T-helper 2 cell (primary cell): ENCODE data around the gene BTG2.
"Not testable (repeated sequence)": the region's sequence is repeated elsewhere in the genome, so short reads cannot be mapped to it uniquely, and the experiment has no call there.

Source experiments
- DNase-seq, 5 experiments: peaks; one replicate each; pipeline versions ENCODE4 v3.0.0 to v3.0.0-alpha.2; 2012 to 2022
- total RNA-seq, 2 donors: gene quantifications; one replicate each; lab custom pipeline; 2026; lab: John Stamatoyannopoulos, UW

The BTG2 gene
- total RNA-seq: 892 to 1,189 reads per million in 2 donors

GRCh38 chr1:203304919-203305808 is at the start of gene BTG2:
TSS of gene BTG2 (plus strand) at chr1:203305519. CDS start at chr1:203305607, 88 bp downstream.
- DNase-seq: peak; percentile 82 to 94 (median 88)

- DNase-seq: not testable (repeated sequence)
These were observed 48.7 kb upstream of the BTG2 start for GRCh38 chr1:203256636-203257035.

- DNase-seq: no peak
These were observed 41.8 kb upstream of the BTG2 start for GRCh38 chr1:203263496-203263895.

- no peak for DNase-seq
These were observed 41.2 kb upstream of the BTG2 start for GRCh38 chr1:203264052-203264501.

- no peak for DNase-seq
These were observed 39.8 kb upstream of the BTG2 start for GRCh38 chr1:203265541-203265940.

- not testable (repeated sequence) for DNase-seq
These were observed 39.2 kb upstream of the BTG2 start for GRCh38 chr1:203266140-203266539.

GRCh38 chr1:203267347-203267846 is 37.9 kb upstream of the BTG2 start:
- peak; percentile 29 to 83 (median 73) for DNase-seq

- no peak for DNase-seq
These were observed 37.4 kb upstream of the BTG2 start for GRCh38 chr1:203267912-203268311.

GRCh38 chr1:203268901-203269653 is 36.2 kb upstream of the BTG2 start:
- DNase-seq: peak in 3 of 5 experiments; percentile 25 to 86 (median 51)

- DNase-seq: no peak
These were observed 35.7 kb upstream of the BTG2 start for GRCh38 chr1:203269654-203270020.

GRCh38 chr1:203270448-203270847 is 34.9 kb upstream of the BTG2 start:
- no peak for DNase-seq

- DNase-seq: peak in 4 of 5 experiments; percentile 52 to 90 (median 59)
These were observed 34.1 kb upstream of the BTG2 start for GRCh38 chr1:203271018-203271743.

- DNase-seq: no peak
These were observed 33.2 kb upstream of the BTG2 start for GRCh38 chr1:203271962-203272632.

- no peak for DNase-seq
These were observed 32.6 kb upstream of the BTG2 start for GRCh38 chr1:203272633-203273205.

- DNase-seq: peak; percentile 84 to 89 (median 86)
These were observed 32.0 kb upstream of the BTG2 start for GRCh38 chr1:203273206-203273868.

- peak in 1 of 5 experiments; percentile 38 for DNase-seq
These were observed 31.3 kb upstream of the BTG2 start for GRCh38 chr1:203273869-203274602.

GRCh38 chr1:203274603-203275381 is 30.5 kb upstream of the BTG2 start:
- no peak for DNase-seq

GRCh38 chr1:203275656-203276272 is 29.6 kb upstream of the BTG2 start:
- DNase-seq: no peak

GRCh38 chr1:203276408-203276807 is 28.9 kb upstream of the BTG2 start:
- no peak for DNase-seq
